Measurements from ENCODE around the gene PTCRA.
"Not testable (repeated sequence)": the region's sequence is repeated elsewhere in the genome, so short reads cannot be mapped to it uniquely, and the experiment has no call there.

Gene PTCRA, protein sequence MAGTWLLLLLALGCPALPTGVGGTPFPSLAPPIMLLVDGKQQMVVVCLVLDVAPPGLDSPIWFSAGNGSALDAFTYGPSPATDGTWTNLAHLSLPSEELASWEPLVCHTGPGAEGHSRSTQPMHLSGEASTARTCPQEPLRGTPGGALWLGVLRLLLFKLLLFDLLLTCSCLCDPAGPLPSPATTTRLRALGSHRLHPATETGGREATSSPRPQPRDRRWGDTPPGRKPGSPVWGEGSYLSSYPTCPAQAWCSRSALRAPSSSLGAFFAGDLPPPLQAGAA

DNA sequence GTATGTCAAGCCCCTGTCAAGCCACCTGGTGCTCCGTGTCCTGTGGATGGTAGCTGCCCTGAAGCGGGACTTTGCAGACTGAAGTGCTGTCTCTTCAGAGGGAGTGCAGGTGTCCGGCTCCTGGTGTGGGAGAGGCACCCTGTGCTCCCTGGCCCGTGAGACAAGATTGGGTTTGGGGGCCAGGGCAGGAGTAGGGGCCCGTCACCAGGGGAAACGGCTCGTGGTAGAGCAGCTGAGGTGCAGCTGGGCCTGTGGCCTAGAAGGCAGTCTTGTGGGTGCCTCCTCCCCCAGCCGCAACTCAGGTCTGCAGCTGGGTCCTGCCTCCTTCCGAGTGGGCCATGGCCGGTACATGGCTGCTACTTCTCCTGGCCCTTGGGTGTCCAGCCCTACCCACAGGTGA lies at the start of gene PTCRA:
TSS of gene PTCRA (plus strand) at position 322 of the 400 bp plus-strand sequence. CDS start at position 339, 17 bp downstream.
- no peak for DNase-seq

DNA sequence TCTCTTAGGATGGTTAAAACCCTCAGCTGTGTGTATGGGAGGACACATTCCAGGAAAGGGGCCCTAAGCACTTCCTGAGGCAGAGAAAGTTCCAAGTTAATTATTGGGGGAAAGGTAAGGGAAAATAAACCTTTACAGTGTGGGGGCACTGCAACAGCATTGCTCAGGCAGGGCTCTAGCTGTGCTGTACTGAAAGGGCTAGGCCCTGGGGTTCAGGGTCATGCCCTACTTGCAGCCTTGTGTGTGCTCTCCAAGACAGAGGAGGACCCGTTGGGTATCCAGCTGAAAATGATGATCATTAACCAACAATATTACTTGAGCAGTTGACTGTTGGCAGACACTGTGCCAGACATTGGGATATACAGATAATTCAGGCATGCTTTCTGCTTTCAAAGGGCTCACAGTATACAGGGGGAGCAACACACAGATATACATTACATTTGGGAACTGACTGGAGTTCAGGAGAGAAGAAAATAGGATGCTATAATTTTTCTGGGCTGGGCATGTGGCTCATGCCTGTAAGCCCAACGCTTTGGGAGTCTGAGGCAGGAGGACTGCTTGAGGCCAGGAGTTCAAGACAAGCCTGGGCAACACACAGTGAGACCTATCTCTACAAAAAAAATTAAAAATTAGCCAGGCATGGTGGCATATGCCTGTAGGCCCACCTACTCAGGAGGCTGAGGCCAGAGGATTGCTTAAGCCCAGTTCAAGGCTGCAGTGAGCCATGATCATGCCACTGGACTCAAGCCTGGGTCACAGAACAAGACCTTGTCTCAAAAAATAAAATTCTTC lies 45.5 kb upstream of the PTCRA start:
- no peak for DNase-seq

DNA sequence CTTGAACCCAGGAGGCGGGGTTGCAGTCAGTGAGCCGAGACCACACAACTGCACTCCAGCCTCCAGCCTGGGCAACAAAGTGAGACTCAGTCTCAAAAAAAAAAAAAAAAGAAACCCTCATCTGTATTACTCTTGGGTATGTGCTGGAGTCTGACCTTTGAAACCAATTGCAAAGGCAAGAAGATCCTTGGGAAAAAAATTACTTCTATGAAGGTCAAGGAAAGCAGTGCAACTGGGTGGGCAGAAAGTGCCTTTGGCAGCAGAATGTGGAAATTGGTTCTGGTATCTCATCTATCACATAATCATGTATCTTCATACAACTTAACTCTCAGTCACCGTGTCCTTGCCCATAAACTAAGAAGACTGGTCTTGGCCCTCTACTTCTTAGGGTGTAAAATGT lies 44.1 kb upstream of the PTCRA start:
- no peak for DNase-seq

DNA sequence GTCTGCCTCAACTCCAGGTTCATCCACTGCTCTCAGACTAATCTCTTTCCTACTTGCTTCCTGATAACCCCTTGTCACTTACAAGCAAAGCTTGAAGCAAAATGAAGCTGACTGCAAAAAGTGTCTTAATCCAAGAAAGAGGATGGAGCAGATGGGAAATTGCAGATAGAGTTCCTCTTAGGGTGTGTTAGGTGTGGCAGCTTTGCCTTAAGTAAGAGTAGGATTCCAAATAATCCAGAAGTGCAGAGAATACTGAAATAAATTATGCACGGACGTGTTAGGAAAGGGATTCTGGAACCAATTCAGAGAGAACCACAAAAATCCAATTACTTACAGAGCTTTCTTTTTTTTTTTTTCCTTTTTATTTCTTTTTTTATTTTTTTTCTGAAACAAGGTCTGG lies 42.5 kb upstream of the PTCRA start:
- DNase-seq, result no peak

DNA sequence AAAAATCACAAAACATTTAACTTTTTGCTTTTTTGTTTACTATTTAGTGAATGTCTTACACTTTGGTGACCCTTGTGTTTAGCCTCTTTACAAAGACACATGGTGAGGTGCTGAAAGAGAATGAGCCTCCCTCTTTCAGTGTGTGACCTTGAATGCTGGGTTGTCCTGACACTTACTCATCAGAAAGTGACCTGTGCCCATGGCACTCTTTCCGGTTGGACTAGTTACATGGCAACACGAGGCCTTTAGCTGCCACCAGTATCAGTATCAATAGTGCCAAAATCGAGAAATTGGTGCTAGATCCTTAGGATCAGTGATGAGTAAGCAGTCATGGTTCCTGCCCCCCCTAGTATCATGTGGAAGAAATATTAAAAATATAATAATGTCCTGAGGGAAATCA lies 38.2 kb upstream of the PTCRA start:
- DNase-seq, result no peak

DNA sequence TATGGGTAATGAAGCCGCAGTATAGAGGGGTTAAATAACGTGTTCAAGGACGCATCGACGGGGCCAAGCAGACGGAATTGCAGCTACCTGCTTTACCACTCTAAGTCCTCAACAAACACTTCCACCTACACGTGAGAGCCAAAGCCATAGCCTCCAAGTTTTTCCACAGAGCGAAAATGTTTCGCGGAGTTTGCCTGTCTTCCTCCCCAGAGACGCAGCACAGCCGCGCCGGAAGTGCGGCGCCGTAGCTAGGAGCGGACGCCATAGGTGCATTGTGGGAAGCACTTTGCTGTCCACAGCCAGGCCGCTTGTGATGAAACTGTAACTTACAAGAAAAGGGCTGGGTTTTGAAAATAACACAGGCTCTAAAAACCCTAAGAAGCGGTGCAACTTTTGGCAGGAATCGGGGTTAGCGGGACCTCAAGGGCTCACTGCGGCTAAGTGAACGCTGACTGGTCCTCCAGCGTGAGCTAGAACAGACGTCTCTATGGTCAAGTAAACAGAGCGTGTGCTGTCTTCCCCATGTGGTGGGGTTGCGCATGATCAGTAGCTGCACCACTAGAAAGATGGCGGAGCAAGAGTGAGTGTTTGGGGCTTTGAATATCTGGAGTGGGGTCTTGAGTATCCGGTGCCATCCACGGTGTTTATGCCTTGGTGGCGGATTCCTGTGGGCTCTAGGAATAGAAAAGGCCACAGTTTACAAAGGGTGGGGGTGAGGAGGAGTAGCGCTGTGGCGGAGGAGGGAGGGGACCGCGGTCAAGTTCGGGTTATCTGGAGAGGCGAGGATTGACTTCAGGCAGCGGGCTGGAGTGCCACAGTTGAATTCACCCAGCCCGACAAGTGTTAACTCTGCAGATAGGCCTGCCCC lies 36.2 kb upstream of the PTCRA start, which contains the start of gene RPL7L1:
TSS of gene RPL7L1 (plus strand) at position 245 of the 868 bp plus-strand sequence. CDS start at position 540, 295 bp downstream.
- peak; percentile 85 for DNase-seq

DNA sequence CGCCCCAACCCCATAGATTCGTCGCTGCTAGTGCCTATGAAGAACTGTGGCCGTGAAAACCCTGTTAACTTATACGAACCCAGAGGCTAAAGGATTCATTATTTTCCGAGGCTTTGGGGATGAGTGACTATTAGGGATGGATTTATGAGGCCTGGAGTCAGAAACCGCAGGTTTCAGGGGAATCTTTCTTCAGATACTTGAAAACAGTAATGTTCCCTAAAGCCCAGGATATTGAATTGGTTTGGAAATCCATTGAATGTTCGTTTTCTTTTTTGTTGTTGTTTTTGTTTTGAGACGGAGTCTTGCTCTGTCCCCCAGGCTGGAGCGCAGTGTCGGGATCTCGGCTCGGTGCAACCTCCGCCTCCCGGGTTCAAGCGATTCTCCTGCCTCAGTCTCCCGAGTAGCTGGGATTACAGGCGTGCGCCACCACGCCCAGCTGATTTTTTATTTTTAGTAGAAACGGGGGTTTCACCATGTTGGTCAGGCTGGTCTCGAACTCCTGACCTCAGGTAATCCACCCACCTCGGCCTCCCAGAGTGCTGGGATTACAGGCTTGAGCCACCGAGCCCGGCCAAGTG lies 35.5 kb upstream of the PTCRA start:
- DNase-seq, result not testable (repeated sequence)

DNA sequence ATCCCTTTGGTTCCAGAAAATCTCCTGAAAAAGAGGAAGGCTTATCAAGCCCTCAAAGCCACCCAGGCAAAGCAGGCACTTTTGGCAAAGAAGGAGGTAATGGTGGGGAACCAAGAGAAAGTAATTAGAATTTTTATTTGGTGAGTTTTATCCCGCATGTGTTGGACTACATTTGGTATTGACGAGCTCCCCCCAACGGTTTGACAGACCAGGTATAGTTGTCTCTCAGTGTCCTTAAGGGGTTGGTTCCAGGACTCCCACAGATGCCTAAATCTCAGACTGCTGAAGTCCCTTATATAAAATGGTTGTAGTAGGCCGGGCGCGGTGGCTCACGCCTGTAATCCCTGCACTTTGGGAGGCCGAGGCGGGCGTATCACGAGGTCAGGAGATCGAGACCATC lies 35.0 kb upstream of the PTCRA start:
- DNase-seq, result not testable (repeated sequence)

DNA sequence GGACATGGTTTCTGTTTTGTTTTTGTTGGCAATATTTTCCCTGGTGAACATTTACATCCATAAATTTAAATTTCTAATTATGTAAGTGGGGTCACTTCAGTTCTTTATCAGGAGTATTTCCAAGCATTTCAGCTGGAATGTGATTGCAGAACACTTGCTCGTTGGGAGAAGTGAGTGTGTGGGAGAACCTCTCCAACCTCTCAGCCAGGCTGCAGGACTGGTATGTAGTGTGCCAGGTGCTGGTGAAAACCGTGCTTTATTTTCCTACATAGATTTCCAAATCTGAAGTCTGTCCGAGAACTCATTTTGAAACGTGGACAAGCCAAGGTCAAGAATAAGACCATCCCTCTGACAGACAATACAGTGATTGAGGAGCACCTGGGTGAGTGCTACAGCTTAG lies 30.2 kb upstream of the PTCRA start:
- no peak for DNase-seq

DNA sequence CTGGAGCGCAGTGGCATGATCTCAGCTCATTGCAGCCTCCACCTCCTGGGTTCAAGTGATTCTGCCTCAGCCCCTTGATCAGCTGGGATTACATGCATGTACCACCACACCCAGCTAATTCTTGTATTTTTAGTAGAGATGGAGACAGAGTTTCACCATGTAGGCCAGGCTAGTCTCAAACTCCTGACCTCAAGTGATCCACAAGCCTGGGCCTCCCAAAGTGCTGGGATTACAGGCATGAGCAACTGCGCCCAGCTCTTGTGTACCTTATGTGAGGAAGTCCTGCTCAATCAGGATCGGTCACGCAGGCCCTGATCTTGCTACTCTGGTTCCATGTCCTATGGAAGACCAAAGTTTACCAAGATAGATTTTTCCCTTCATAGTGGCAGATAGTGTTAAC lies 27.7 kb upstream of the PTCRA start:
- not testable (repeated sequence) for DNase-seq

DNA sequence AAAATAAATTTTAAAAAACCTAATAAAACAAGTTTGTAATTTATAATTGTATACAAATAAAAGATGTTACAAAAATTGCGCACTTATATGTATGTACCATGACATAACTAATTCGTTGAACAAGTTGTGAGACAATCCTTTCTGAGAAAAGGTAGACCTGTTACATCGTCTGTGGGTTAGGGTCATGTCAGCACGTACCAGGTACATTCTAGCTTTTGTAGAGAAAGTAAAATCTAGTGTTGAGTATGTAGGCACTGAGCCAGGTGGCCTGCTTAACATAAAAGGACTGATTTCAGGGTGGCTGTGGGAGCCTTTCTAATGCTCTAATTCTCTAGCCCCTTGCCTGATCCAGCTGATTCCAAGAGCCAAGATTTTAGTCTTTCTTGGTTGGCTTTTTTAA lies 26.0 kb upstream of the PTCRA start:
- DNase-seq, result no peak

DNA sequence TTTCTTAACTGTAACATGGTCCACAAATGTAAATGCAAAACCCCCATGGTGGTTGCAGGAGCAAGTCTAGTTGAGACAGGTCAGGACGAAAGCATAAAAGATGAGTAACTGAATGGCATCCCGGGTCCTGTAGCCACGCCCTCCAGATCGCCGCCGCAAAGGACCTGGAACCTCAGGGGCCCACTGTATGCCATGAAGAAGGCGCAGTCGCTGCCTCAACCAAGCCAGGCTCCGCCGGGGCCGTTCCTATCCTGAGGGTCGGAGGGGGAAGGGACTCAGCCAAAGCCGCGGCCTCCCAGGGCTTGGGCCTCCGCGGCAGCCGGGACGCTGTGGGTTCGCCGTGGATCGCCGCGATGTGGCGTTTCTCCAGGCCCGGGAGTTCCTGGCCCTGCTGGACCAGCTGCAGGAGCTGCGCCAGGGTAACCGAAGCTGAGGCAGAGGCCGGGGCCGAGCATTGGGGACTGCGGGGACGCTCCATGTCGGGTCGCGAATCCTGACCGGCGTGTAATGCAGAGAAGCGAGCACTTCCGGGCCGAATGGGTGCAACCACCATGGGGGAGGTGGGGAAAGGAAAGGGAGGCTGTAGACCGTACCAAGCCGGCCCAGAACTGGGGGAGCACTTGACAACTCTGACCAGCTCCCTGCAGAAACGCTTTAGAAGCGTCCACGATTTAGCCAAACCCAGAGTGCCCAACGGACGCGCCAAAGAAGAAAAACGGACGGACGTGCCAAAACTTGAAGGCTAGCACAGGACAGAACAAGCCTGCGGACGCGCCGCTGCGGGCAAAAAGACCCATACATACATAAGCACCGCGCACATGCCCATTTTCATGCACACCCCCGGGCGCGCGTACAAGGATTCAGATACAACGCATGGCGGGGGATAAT lies 25.3 kb upstream of the PTCRA start:
- peak; percentile 93 for DNase-seq

DNA sequence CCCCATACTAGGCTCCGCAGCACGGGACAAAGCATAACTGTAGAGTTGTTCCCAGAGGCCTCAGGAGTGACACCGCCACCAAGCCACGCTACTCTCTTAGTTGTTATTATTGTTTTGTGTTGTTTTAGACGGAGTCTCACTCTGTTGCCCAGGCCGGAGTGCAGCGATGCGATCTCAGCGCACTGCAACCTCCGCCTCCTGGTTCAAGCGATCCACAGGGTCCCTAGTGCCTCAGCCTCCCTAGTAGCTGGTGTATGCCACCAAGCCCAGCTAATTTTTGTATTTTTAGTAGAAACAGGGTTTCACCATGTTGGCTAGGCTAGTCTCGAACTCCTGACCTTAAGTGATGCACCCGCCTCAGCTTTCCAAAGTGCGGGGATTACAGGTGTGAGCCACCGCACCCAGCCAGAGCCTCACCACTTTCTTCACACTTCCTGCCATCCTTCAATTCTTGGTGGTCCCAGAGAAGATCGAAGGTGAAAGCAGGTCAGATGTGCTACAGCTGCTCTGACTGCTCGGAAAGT lies 24.6 kb upstream of the PTCRA start:
- DNase-seq, result no peak

DNA sequence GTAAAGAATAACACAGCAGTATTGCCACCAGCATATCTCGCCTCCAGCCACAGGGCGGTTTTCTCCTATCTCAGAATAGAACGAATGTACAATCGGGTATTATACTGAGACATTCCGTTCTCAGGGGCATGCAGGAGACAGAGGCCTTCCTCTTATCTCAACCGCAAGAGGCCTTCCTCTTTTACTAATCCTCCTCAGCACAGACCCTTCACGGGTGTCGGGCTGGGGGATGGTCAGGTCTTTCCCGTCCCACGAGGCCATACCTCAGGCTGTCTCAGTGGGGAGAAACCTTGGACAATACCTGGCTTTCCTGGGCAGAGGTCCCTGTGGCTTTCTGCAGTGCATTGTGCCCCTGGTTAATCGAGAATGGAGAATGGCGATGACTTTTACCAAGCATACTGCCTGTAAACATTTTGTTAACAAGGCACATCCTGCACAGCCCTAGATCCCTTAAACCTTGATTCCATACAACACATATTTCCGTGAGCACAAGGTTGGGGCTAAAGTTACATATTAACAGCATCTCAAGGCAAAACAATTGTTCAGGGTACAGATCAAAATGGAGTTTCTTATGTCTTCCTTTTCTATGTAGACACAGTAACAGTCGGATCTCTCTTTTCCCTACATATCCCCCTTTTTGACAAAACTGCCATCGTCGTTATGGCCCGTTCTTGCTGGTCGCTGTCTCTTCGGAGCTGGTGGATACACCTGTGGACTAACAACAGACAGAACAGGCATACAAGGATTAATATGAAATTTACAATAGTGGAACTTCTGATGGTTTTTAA lies 21.6 kb upstream of the PTCRA start:
- not testable (repeated sequence) for DNase-seq

DNA sequence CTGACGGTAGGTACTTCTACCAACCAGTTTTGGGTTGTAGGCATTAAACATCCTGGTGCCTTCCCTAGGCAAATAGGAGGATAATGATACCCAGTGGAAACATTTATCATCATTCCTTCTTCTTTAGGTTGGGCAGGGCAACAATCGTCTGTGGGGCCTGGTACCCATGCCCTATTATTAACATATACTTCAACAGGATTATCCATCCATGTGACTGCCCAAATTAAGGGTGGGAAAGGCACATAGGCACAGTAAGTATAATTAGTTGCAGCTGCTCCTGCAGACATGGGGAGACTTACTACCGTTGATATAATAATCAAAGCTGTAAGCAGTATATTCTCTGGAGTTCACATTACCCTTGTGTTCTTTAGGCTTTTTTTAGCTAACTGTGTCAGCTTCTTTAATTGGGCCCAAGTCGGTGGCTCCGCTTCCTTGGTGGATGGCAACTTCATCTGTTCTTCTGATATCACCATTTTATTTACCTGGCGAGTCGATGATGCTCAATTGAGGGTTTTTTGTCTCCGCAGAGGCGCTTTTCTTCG lies 19.6 kb upstream of the PTCRA start:
- no peak for DNase-seq

DNA sequence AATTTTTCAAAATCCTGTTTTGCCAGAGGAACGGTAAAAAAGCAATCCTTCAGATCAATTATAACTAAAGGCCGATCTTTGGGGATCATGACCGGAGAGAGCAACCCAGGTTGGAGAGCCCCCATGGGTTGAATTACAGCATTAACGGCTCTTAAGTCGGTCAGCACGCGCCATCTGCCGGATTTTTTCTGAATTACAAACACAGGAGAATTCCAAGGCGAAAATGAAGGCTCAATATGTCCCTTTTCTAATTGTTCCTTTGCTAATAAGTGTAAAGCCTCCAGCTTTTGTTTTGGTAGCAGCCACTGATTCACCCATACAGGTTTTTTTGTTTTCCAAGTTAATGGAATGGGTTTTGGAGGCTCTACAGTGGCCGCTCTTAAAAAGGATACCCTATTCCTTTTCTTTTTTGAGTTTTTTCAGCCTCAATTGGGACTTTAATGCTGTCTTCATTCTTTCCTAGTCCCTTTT lies 16.9 kb upstream of the PTCRA start:
- DNase-seq, result peak; percentile 61

DNA sequence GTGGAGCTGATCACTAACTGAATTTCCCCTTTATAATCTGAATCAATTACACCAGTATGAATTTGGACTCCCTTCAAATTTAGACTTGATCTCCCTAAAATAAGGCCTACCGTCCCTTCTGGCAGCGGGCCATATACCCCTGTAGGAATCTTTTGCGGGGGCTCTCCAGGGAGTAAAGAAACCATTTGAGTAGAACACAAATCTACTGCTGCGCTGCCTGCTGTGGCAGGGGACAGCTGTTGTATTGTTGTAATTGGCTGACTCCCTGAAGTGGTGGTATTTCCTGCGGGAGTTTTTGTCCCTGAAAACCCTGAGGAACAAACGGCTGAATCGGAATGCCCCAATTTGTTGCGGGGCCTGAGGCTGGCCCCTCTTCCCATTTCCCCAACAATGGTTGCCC lies 16.0 kb upstream of the PTCRA start:
- DNase-seq, result no peak

DNA sequence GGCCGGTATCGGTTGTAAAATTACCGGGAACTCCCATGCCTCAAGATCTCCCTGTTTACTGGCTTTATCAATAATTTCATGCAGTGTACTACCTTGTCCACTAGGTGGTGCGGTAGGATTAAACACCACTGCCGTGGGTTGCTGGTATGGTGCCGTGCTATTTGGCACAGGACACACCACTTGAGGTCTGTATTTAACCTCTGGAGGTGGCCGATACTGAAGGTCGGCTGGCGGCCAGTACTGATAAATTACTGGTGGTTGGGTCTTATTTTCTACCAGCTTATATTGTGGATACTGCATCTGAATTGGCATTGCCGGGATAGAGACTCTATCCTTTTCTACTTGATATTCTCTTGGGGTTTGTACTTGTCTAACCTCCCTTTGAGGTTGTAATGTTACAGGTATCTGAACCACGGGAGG lies 14.3 kb upstream of the PTCRA start:
- peak; percentile 66 for DNase-seq

DNA sequence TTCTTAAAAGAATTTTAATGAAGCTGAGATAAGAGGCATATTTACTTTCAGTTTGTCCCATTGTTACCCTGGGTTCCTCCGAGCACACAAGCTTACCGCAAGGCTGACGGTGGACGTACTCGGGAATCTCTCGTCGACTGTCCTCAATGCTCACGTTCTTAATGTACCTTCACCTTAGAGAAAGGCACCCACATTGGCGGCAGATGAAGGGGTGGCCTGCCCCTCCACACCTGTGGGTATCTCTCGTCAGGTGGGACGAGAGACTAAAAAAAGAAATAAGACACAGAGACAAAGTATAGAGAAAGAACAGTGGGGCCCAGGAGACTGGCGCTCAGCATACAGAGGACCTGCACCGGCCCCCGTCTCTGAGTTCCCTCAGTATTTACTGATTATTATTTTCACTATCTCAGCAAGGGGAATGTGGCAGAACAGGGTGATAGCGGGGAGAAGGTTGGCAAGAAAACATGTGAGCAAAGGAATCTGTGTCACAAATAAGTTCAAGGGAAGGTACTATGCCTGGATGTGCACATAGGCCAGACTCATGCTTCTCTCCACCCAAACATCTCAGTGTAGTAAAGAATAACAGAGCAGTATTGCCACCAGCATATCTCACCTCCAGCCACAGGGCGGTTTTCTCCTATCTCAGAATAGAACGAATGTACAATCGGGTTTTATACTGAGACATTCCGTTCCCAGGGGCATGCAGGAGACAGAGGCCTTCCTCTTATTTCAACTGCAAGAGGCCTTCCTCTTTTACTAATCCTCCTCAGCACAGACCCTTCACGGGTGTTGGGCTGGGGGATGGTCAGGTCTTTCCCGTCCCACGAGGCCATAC lies 13.2 kb upstream of the PTCRA start:
- DNase-seq, result not testable (repeated sequence)

All from stimulated activated CD4-positive, alpha-beta T cell treated with anti-CD3 and anti-CD28 coated beads, Interleukin-1b, Interleukin-23, amount 100 ng/mL, for 48 hours (primary cell).